C1 segment of cervical spinal cord (tissue), 14 donors: ENCODE results near the gene TAS2R43.
"Not testable (repeated sequence)": the region's sequence is repeated elsewhere in the genome, so short reads cannot be mapped to it uniquely, and the experiment has no call there.

Experiments
- DNase-seq, 14 donors: peaks; one replicate each; lab custom pipeline; 2025; lab: John Stamatoyannopoulos, UW

Gene TAS2R43

GRCh38 chr12:11092128-11092527 is at the start of gene TAS2R43:
Gene TAS2R43, minus strand, starts transcription at chr12:11092313. Its CDS starts 84 bp downstream, at chr12:11092229.
- DNase-seq, result no peak

GRCh38 chr12:11136075-11136474 is 44.0 kb upstream of the TAS2R43 start:
- no peak for DNase-seq

- no peak for DNase-seq
Observed at GRCh38 chr12:11134305-11134704, 42.2 kb upstream of the TAS2R43 start, which contains the start of gene TAS2R30. Gene TAS2R30, minus strand, starts transcription at chr12:11134644. Its CDS starts 400 bp downstream, at chr12:11134244.

GRCh38 chr12:11133816-11134215 is 41.7 kb upstream of the TAS2R43 start:
- DNase-seq, result no peak

- DNase-seq, result peak in 1 of 14 donors; percentile 3
Observed at GRCh38 chr12:11133162-11133561, 41.0 kb upstream of the TAS2R43 start.

GRCh38 chr12:11130999-11131398 is 38.9 kb upstream of the TAS2R43 start:
- DNase-seq, result no peak

GRCh38 chr12:11130382-11130781 is 38.3 kb upstream of the TAS2R43 start:
- DNase-seq, result no peak

GRCh38 chr12:11114130-11114529 is 22.0 kb upstream of the TAS2R43 start:
- DNase-seq, result not testable (repeated sequence)

- DNase-seq, result not testable (repeated sequence)
Observed at GRCh38 chr12:11111213-11111612, 19.1 kb upstream of the TAS2R43 start.

- no peak for DNase-seq
Observed at GRCh38 chr12:11108862-11109261, 16.7 kb upstream of the TAS2R43 start.

- DNase-seq, result no peak
Observed at GRCh38 chr12:11107719-11108118, 15.6 kb upstream of the TAS2R43 start.

- DNase-seq, result no peak
Observed at GRCh38 chr12:11106288-11106687, 14.2 kb upstream of the TAS2R43 start.

GRCh38 chr12:11105546-11105945 is 13.4 kb upstream of the TAS2R43 start:
- no peak for DNase-seq

GRCh38 chr12:11094910-11095309 is 2.8 kb upstream of the TAS2R43 start:
- not testable (repeated sequence) for DNase-seq

GRCh38 chr12:11089246-11089645 is 2.9 kb downstream of the TAS2R43 start:
- no peak for DNase-seq

GRCh38 chr12:11085419-11085818 is 6.7 kb downstream of the TAS2R43 start:
- no peak for DNase-seq

- DNase-seq, result no peak
Observed at GRCh38 chr12:11081987-11082386, 10.1 kb downstream of the TAS2R43 start.

- DNase-seq, result no peak
Observed at GRCh38 chr12:11078246-11078645, 13.9 kb downstream of the TAS2R43 start.

GRCh38 chr12:11075642-11076041 is 16.5 kb downstream of the TAS2R43 start:
- DNase-seq, result no peak

GRCh38 chr12:11071414-11071813 is 20.7 kb downstream of the TAS2R43 start:
- DNase-seq, result no peak

GRCh38 chr12:11070999-11071398 is 21.1 kb downstream of the TAS2R43 start:
- no peak for DNase-seq

- DNase-seq, result no peak
Observed at GRCh38 chr12:11069854-11070365, 22.2 kb downstream of the TAS2R43 start.

GRCh38 chr12:11067514-11067913 is 24.6 kb downstream of the TAS2R43 start:
- DNase-seq, result no peak

- not testable (repeated sequence) for DNase-seq
Observed at GRCh38 chr12:11062194-11062593, 29.9 kb downstream of the TAS2R43 start, which contains the start of gene TAS2R46. Gene TAS2R46, minus strand, starts transcription at chr12:11062294. Its CDS starts 0 bp downstream, at chr12:11062294.
